T-cell (primary cell): Measurements from ENCODE around the gene FKBP14. TPM values are rescaled to one million over a fixed set of nuclear protein-coding genes. Genes with fewer than 3 reads are reported as not detected.

Experiments used
- ATAC-seq, 4 experiments: fragments of 200-7000 bp in 3 of 4; fragments of 150-1000 bp in 1 of 4; cut with Tn5 transposase; replicated peaks in 1 of 4; 1 replicate in 3 of 4; 2 replicates in 1 of 4; pipeline ENCODE4 v1.10.0; 2021; ENCODE audit warnings: moderate library complexity in 3 of 4, mild to moderate bottlenecking in 2 of 4, moderate number of reproducible peaks in 1 of 4
- CTCF ChIA-PET, 2 donors: fragments of 300-600 bp; sonication (Branson Sonifier 250); formaldehyde crosslinking; loops; one replicate each; lab custom pipeline; 2022; ENCODE audit warnings: antibody characterized with exemption in 2 of 2; lab: Charles Lee
- POLR2A ChIA-PET, 2 donors: fragments of 300-600 bp; sonication (Branson Sonifier 250); formaldehyde crosslinking; loops; one replicate each; lab custom pipeline; 2022; ENCODE audit warnings: antibody characterized with exemption in 2 of 2; lab: Charles Lee
- DNase-seq, 35 experiments: peaks; one replicate each; pipeline versions ENCODE4 v3.0.0 to v3.0.0-alpha.2; 2013 to 2023
- H3K27ac ChIP-seq: one replicate; pipeline ENCODE4 v1.5.1; 2013; ENCODE audit warnings: low read length
- H3K27me3 ChIP-seq, 2 experiments: replicated peaks in 1 of 2; 1 replicate in 1 of 2; 2 replicates in 1 of 2; pipeline versions ENCODE4 v1.6.1 to v1.7.0; 2013; ENCODE audit warnings: low read length in 1 of 2, mixed read lengths in 1 of 2; ENCODE audit not compliant: control insufficient read depth in 2 of 2, insufficient read depth in 2 of 2; ENCODE audit errors: extremely low read depth in 1 of 2
- H3K36me3 ChIP-seq, 2 donors: 1 replicate in 1 of 2; 2 replicates in 1 of 2; pipeline versions ENCODE4 v1.6.1 to v1.7.0; 2013; ENCODE audit warnings: low read length in 1 of 2; ENCODE audit not compliant: control insufficient read depth in 2 of 2, insufficient read depth in 1 of 2; ENCODE audit errors: extremely low read depth in 1 of 2
- H3K4me1 ChIP-seq, 2 experiments: 1 replicate in 1 of 2; 2 replicates in 1 of 2; pipeline versions ENCODE4 v1.6.1 to v1.7.0; 2013; ENCODE audit warnings: low read length in 2 of 2, mixed read lengths in 1 of 2; ENCODE audit not compliant: insufficient read depth in 2 of 2, control insufficient read depth in 1 of 2; ENCODE audit errors: extremely low read depth in 1 of 2
- H3K4me3 ChIP-seq, 2 donors: 1 replicate in 1 of 2; 2 replicates in 1 of 2; pipeline versions ENCODE4 v1.5.1 to v1.7.0; 2013; ENCODE audit warnings: mild to moderate bottlenecking in 2 of 2, low read length in 1 of 2, moderate library complexity in 1 of 2; ENCODE audit not compliant: control insufficient read depth in 1 of 2; ENCODE audit errors: extremely low read depth in 1 of 2
- H3K9me3 ChIP-seq: 2 replicates; pipeline ENCODE4 v1.7.0; 2013
- H3K27ac Mint-ChIP-seq, 2 donors: one replicate each; pipeline ENCODE4 v1.8.0; 2020 to 2021; ENCODE audit warnings: mild to moderate bottlenecking in 2 of 2, mixed read lengths in 2 of 2
- H3K27me3 Mint-ChIP-seq, 2 donors: one replicate each; pipeline ENCODE4 v1.8.0; 2021 to 2022; ENCODE audit warnings: mixed read lengths in 2 of 2
- H3K36me3 Mint-ChIP-seq: one replicate; pipeline ENCODE4 v1.8.0; 2021; ENCODE audit warnings: mixed read lengths
- H3K4me1 Mint-ChIP-seq, 3 donors: one replicate each; pipeline ENCODE4 v1.8.0; 2020 to 2022; ENCODE audit warnings: mixed read lengths in 3 of 3, mild to moderate bottlenecking in 1 of 3
- H3K4me3 Mint-ChIP-seq, 3 donors: one replicate each; pipeline ENCODE4 v1.8.0; 2020 to 2022; ENCODE audit warnings: mild to moderate bottlenecking in 3 of 3, mixed read lengths in 3 of 3, moderate library complexity in 3 of 3
- H3K9me3 Mint-ChIP-seq, 3 donors: one replicate each; pipeline ENCODE4 v1.8.0; 2020 to 2022; ENCODE audit warnings: mixed read lengths in 3 of 3
- WGBS: methylation state at CpG from one replicate; pipeline ENCODE4 v1.1.5; 2013; ENCODE audit warnings: missing lambda C conversion rate; ENCODE audit not compliant: insufficient coverage; 5-methylcytosine and 5-hydroxymethylcytosine counted together
- total RNA-seq, 35 experiments: library from RNA in 6 of 35; stranded (reverse) in 6 of 35; fragments of 120-200 nt in 1 of 35; gene quantifications; one replicate each; pipeline versions ENCODE4 v1.2.1 to v1.2.4 and lab custom pipeline; 2013 to 2026

The FKBP14 gene
- total RNA-seq, 5 donors from 2014 or later (not counting 1 experiment from before 2014, with no cell fraction given) = 4.2 to 5.0 (median 4.5) TPM

GRCh38 chr7:29991937-29992336 lies 34.6 kb downstream of the FKBP14 start:
- H3K9me3 ChIP-seq = no peaks in the 10 kb centered on the region
- Mint-ChIP-seq H3K27me3 (peaks cover 38 to 56% of the 10 kb centered on the region in 2 donors), H3K9me3 (peaks cover 6 to 22% (median 17%) of the 10 kb centered on the region in 3 donors), H3K27ac (no peak overlapping the region), H3K4me1 (peaks cover 10 to 19% (median 13%) of the 10 kb centered on the region in 3 donors), H3K36me3 (no peaks in the 10 kb centered on the region), H3K4me3 (no peak overlapping the region)
- ATAC-seq (no peak), DNase-seq (no peak)
- H3K27ac ChIP-seq = no peak overlapping the region
- CTCF ChIA-PET = interaction anchor here in 1 of 2 donors (0.6 kb wide), 1 partner anchor 530 kb away, joined by 5 read pairs; no protein-coding TSS in a partner anchor
- POLR2A ChIA-PET = no interaction called here
- 85% methylated on average over 4 of the region's 5 CpGs for whole genome bisulfite sequencing
- H3K27me3 ChIP-seq = peaks cover 0 to 37% of the 10 kb centered on the region in 2 experiments
- H3K4me3 ChIP-seq = no peak overlapping the region
- no peaks in the 10 kb centered on the region for H3K36me3 ChIP-seq
- peaks cover 2 to 10% of the 10 kb centered on the region in 2 experiments for H3K4me1 ChIP-seq

- ATAC-seq (no peak), DNase-seq (no peak)
- Histone ChIP-seq H3K4me3 (no peak overlapping the region), H3K36me3 (no peaks in the 10 kb centered on the region), H3K27me3 (peaks cover 0 to 37% of the 10 kb centered on the region in 2 experiments), H3K9me3 (no peaks in the 10 kb centered on the region), H3K27ac (no peak overlapping the region), H3K4me1 (peaks cover 2 to 10% of the 10 kb centered on the region in 2 experiments)
- H3K4me1 Mint-ChIP-seq = peaks cover 10 to 19% (median 13%) of the 10 kb centered on the region in 3 donors
- ChIA-PET POLR2A (no interaction called here), CTCF (no interaction called here)
- no peak overlapping the region for H3K27ac Mint-ChIP-seq
- no peaks in the 10 kb centered on the region for H3K36me3 Mint-ChIP-seq
- H3K4me3 Mint-ChIP-seq = peak overlapping the region; percentile 43 to 73 (median 65)
- peaks cover 0 to 13% (median 12%) of the 10 kb centered on the region in 3 donors for H3K9me3 Mint-ChIP-seq
- WGBS = 72% methylated on average over 2 of the region's 4 CpGs
- peaks cover 33 to 52% of the 10 kb centered on the region in 2 donors for H3K27me3 Mint-ChIP-seq
Measured at GRCh38 chr7:29990931-29991330, 35.6 kb downstream of the FKBP14 start.

- Histone ChIP-seq H3K9me3 (no peaks in the 10 kb centered on the region), H3K4me1 (peaks cover 2 to 10% of the 10 kb centered on the region in 2 experiments), H3K27ac (no peak within 1 kb of the TSS), H3K4me3 (peak within 1 kb of the TSS; percentile 58 to 77), H3K36me3 (no peaks in the 10 kb centered on the region), H3K27me3 (peaks cover 0 to 41% of the 10 kb centered on the region in 2 experiments)
- Mint-ChIP-seq H3K9me3 (peaks cover 0 to 13% (median 12%) of the 10 kb centered on the region in 3 donors), H3K27me3 (peaks cover 38 to 56% of the 10 kb centered on the region in 2 donors), H3K4me3 (peak within 1 kb of the TSS; percentile 65 to 82 (median 81)), H3K27ac (peak within 1 kb of the TSS in 1 of 2 donors; percentile 46), H3K36me3 (no peaks in the 10 kb centered on the region), H3K4me1 (peaks cover 10 to 23% (median 13%) of the 10 kb centered on the region in 3 donors)
- CTCF ChIA-PET = no interaction called here
- ATAC-seq = peak; percentile 54 to 66 (median 60)
- POLR2A ChIA-PET = no interaction called here
- 0% methylated on average over 47 of the region's 79 CpGs for WGBS
- DNase-seq = peak in 24 of 35 experiments; percentile 3 to 37 (median 10)
Measured at GRCh38 chr7:29989257-29989995, 37.1 kb downstream of the FKBP14 start, which contains the start of gene SCRN1. Gene SCRN1 (minus strand): TSS chr7:29989801. CDS start chr7:29969067, 20,734 bp downstream.

GRCh38 chr7:29988424-29989256 lies 37.9 kb downstream of the FKBP14 start:
- Mint-ChIP-seq H3K27ac (peak overlapping the region; percentile 46 to 48), H3K4me1 (peaks cover 10 to 23% (median 13%) of the 10 kb centered on the region in 3 donors), H3K27me3 (peaks cover 38 to 56% of the 10 kb centered on the region in 2 donors), H3K9me3 (peaks cover 0 to 9% (median 8%) of the 10 kb centered on the region in 3 donors), H3K4me3 (peak overlapping the region; percentile 65 to 82 (median 81)), H3K36me3 (no peaks in the 10 kb centered on the region)
- 7% methylated on average over 74 of the region's 75 CpGs for WGBS
- ChIA-PET CTCF (interaction anchor here in 1 of 2 donors (1.3 kb wide), 1 partner anchor 44 kb away, joined by 3 read pairs; no protein-coding TSS in a partner anchor), POLR2A (interaction anchor here in 1 of 2 donors (0.6 kb wide), 1 partner anchor 14 kb away, joined by 10 read pairs; no protein-coding TSS in a partner anchor)
- ATAC-seq (peak; percentile 51 to 67 (median 63)), DNase-seq (peak in 23 of 35 experiments; percentile 3 to 36 (median 18))
- H3K27me3 ChIP-seq = peaks cover 0 to 43% of the 10 kb centered on the region in 2 experiments
- H3K9me3 ChIP-seq = no peaks in the 10 kb centered on the region
- no peaks in the 10 kb centered on the region for H3K36me3 ChIP-seq
- H3K4me1 ChIP-seq = peaks cover 2 to 10% of the 10 kb centered on the region in 2 experiments
- no peak overlapping the region for H3K27ac ChIP-seq
- peak overlapping the region; percentile 58 to 77 for H3K4me3 ChIP-seq

- peaks cover 38 to 62% of the 10 kb centered on the region in 2 donors for H3K27me3 Mint-ChIP-seq
- H3K4me1 Mint-ChIP-seq = peaks cover 10 to 23% (median 13%) of the 10 kb centered on the region in 3 donors
- H3K9me3 ChIP-seq = no peaks in the 10 kb centered on the region
- H3K4me3 ChIP-seq = no peak overlapping the region
- ATAC-seq (no peak), DNase-seq (no peak)
- H3K36me3 Mint-ChIP-seq = no peaks in the 10 kb centered on the region
- peaks cover 2 to 10% of the 10 kb centered on the region in 2 experiments for H3K4me1 ChIP-seq
- peak overlapping the region; percentile 65 to 82 (median 81) for H3K4me3 Mint-ChIP-seq
- no peak overlapping the region for H3K27ac ChIP-seq
- no peaks in the 10 kb centered on the region for H3K36me3 ChIP-seq
- H3K9me3 Mint-ChIP-seq = peaks cover 0 to 6% (median 5%) of the 10 kb centered on the region in 3 donors
- 13% methylated on average over 1 of the region's 8 CpGs for WGBS
- peak overlapping the region; percentile 12 to 46 for H3K27ac Mint-ChIP-seq
- H3K27me3 ChIP-seq = peaks cover 0 to 43% of the 10 kb centered on the region in 2 experiments
- ChIA-PET CTCF (interaction anchor here (0.5 to 1.3 kb wide), 2 partner anchors 44 to 274 kb away, joined by 3 read pairs; no protein-coding TSS in a partner anchor), POLR2A (interaction anchor here in 1 of 2 donors (0.6 kb wide), 1 partner anchor 14 kb away, joined by 10 read pairs; no protein-coding TSS in a partner anchor)
Measured at GRCh38 chr7:29987811-29988317, 38.6 kb downstream of the FKBP14 start.
